ENCODE data around the gene USHBP1. TPM values are rescaled to one million over a fixed set of nuclear protein-coding genes. Genes with fewer than 3 reads are reported as not detected.
A peak's percentile ranks its signal among the peaks of the same experiment; 100 is the strongest.

The USHBP1 gene
- total RNA-seq, 1 experiment from 2014 or later = 0.15 TPM

DNA sequence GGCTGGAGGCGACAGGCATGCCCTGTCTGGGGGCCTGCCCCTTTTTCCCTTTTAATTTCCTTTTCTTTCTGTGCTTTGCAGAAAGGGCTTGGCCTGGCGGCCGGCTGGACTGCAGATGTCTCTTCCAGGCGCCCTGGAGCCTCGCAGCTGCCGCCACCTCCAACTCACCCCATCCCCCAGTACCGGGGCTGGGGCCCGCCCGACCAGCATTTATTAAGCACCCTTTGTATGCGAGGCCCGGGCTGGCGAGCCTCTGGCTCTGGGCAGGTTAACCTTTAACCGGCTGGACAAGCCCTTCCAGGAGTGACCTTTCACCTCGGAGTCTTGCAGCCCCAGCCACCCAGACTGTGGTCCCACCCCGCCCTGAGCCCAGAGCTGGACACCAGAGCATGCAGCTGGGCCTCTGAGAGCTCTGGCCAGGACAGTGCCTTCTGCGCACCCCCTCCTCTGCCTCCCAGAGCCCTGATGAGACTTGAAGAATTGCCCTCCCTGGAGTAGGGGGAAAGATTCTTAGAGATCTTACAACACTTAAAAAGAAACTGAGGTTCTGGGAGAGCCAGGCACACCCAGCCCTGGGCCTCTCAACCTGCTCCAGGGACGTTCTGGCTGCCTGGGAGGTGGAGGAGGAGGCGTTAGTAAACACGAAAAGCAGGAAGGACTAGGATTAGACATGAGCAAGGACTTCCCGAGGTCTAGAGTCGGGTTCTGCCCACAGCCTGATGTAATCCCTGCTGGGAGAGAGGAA, 17.7 kb downstream of the USHBP1 start:
- POLR2A ChIA-PET = no interaction called here
- peak overlapping the region; percentile 67 for H3K9ac ChIP-seq (ENCODE audit: low read length)

More for the DNA sequence above, 17.7 kb downstream of the USHBP1 start:
- ChIA-PET RAD21 (ENCODE audit: low non-redundant PET in 1 of 2, low total read pairs in 2 of 2, uncharacterized antibody in 2 of 2, unreplicated experiment in 2 of 2) (no interaction called here), CTCF (no interaction called here)
- H3K27ac ChIP-seq (ENCODE audit: low read depth, low read length) = peak overlapping the region; percentile 80
- H3K79me2 ChIP-seq (ENCODE audit: insufficient read depth, low read length) = peaks cover 31% of the 10 kb centered on the region
- ATAC-seq (no peak; the same call in 1 of the 2 replicates), DNase-seq (ENCODE audit: low read depth, low spot score) (no peak)
- intact Hi-C loops (cut with micrococcal nuclease) = no loop called here
- peak overlapping the region; percentile 94 for H3K4me2 ChIP-seq (ENCODE audit: low read length)
- H3K27me3 ChIP-seq (ENCODE audit: insufficient read depth, low read length) = no peaks in the 10 kb centered on the region
- peak overlapping the region; percentile 39 to 55 for H3K4me3 ChIP-seq (replicated peaks in 1 of 2; ENCODE audit: low read depth in 1 of 2, low read length in 2 of 2)
- H3K36me3 ChIP-seq (ENCODE audit: control insufficient read depth in 1 of 2, insufficient read depth in 2 of 2, low read length in 2 of 2) = no peaks in the 10 kb centered on the region
- no peaks in the 10 kb centered on the region for H3K9me3 ChIP-seq (ENCODE audit: control insufficient read depth in 1 of 2, insufficient read depth in 1 of 2, low read depth in 1 of 2, low read length in 2 of 2)
- TF ChIP-seq EGR1 (IDR thresholded peaks at IDR 0.05; ENCODE audit: low read depth) = no peak
- TF ChIP-seq SRF (IDR thresholded peaks at IDR 0.05; ENCODE audit: low read depth) = no peak
- no peak for TF ChIP-seq TCF7L2 (IDR thresholded peaks at IDR 0.05; ENCODE audit: borderline replicate concordance, extremely low read depth, insufficient read depth, insufficient read length)
- TF ChIP-seq FOSL1 (IDR thresholded peaks at IDR 0.05; ENCODE audit: low read depth) = no peak
- no peak for TF ChIP-seq EZH2phosphoT487 (IDR thresholded peaks at IDR 0.05; ENCODE audit: borderline replicate concordance)
- TF ChIP-seq POLR2A (IDR thresholded peaks at IDR 0.05; ENCODE audit: borderline replicate concordance, extremely low read depth, insufficient read depth, insufficient read length) = no peak
- TF ChIP-seq EZH2 (IDR thresholded peaks at IDR 0.05) = no peak
- TF ChIP-seq ZBTB33 (IDR thresholded peaks at IDR 0.05; ENCODE audit: extremely low read depth, insufficient replicate concordance, low read length) = no peak
- TF ChIP-seq, protein P1, sequence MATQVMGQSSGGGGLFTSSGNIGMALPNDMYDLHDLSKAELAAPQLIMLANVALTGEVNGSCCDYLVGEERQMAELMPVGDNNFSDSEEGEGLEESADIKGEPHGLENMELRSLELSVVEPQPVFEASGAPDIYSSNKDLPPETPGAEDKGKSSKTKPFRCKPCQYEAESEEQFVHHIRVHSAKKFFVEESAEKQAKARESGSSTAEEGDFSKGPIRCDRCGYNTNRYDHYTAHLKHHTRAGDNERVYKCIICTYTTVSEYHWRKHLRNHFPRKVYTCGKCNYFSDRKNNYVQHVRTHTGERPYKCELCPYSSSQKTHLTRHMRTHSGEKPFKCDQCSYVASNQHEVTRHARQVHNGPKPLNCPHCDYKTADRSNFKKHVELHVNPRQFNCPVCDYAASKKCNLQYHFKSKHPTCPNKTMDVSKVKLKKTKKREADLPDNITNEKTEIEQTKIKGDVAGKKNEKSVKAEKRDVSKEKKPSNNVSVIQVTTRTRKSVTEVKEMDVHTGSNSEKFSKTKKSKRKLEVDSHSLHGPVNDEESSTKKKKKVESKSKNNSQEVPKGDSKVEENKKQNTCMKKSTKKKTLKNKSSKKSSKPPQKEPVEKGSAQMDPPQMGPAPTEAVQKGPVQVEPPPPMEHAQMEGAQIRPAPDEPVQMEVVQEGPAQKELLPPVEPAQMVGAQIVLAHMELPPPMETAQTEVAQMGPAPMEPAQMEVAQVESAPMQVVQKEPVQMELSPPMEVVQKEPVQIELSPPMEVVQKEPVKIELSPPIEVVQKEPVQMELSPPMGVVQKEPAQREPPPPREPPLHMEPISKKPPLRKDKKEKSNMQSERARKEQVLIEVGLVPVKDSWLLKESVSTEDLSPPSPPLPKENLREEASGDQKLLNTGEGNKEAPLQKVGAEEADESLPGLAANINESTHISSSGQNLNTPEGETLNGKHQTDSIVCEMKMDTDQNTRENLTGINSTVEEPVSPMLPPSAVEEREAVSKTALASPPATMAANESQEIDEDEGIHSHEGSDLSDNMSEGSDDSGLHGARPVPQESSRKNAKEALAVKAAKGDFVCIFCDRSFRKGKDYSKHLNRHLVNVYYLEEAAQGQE (IDR thresholded peaks at IDR 0.05; ENCODE audit: low read depth) = no peak
- no peaks in the 10 kb centered on the region for H3K9me2 ChIP-seq (ENCODE audit: insufficient read depth)
- no TSS peak for BruUV-seq (replicated peaks)
- H2AFZ ChIP-seq (ENCODE audit: low read depth, low read length, poor library complexity, severe bottlenecking) = no peak overlapping the region
- no peaks in the 10 kb centered on the region for H4K20me1 ChIP-seq (ENCODE audit: insufficient read depth)
- H3K4me1 ChIP-seq (ENCODE audit: control insufficient read depth in 1 of 2, insufficient read depth in 2 of 2, low read length in 2 of 2) = peaks cover 50 to 70% of the 10 kb centered on the region in 2 experiments

Data from HCT116 (cell line).